Coronary artery (tissue), 2 donors: ENCODE results near the gene TSPYL6.
A peak's percentile ranks its signal among the peaks of the same experiment; 100 is the strongest.

Source experiments
- DNase-seq: peaks from one replicate; pipeline ENCODE4 v3.0.0-alpha.2; 2017; ENCODE audit warnings: low spot score
- H3K27ac ChIP-seq, 2 donors: fragments of 200-600 bp; sonication (generic); one replicate each; pipeline ENCODE4 v1.5.1; 2016 to 2019
- H3K4me3 ChIP-seq: fragments of 200-600 bp; sonication (generic); 2 replicates; pipeline ENCODE4 v1.5.1; 2016; ENCODE audit warnings: mild to moderate bottlenecking, moderate library complexity
- TF ChIP-seq, protein P1 (sequence below): fragments of 200-600 bp; sonication (generic); IDR thresholded peaks from one replicate; pipeline ENCODE4 v1.5.1; 2019; ENCODE audit warnings: antibody characterized with exemption

TSPYL6 gene

DNA sequence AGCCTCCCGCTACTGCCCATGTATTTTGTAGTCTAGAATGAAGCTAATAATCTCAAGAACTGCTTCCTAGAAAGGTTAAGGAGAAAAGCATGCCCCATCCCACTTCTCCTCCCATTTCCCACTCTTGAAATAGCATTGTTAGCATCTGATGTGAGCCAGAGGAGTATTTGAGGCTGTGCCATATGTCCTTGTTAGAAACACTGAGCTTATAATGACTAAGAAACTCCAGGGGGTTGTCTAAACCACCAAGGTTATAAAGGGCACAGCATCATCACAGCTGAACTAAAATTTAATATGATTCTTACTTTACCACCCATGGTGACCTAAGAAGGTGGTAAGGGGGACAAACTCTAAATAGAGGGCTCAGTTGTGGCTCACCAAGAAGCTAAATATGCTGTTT is 16.6 kb downstream of the TSPYL6 start:
- no peak overlapping the region for H3K4me3 ChIP-seq
- peak overlapping the region; percentile 67 to 76 for H3K27ac ChIP-seq
- TF ChIP-seq, protein P1, sequence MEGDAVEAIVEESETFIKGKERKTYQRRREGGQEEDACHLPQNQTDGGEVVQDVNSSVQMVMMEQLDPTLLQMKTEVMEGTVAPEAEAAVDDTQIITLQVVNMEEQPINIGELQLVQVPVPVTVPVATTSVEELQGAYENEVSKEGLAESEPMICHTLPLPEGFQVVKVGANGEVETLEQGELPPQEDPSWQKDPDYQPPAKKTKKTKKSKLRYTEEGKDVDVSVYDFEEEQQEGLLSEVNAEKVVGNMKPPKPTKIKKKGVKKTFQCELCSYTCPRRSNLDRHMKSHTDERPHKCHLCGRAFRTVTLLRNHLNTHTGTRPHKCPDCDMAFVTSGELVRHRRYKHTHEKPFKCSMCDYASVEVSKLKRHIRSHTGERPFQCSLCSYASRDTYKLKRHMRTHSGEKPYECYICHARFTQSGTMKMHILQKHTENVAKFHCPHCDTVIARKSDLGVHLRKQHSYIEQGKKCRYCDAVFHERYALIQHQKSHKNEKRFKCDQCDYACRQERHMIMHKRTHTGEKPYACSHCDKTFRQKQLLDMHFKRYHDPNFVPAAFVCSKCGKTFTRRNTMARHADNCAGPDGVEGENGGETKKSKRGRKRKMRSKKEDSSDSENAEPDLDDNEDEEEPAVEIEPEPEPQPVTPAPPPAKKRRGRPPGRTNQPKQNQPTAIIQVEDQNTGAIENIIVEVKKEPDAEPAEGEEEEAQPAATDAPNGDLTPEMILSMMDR: no peak
- no peak for DNase-seq

DNA sequence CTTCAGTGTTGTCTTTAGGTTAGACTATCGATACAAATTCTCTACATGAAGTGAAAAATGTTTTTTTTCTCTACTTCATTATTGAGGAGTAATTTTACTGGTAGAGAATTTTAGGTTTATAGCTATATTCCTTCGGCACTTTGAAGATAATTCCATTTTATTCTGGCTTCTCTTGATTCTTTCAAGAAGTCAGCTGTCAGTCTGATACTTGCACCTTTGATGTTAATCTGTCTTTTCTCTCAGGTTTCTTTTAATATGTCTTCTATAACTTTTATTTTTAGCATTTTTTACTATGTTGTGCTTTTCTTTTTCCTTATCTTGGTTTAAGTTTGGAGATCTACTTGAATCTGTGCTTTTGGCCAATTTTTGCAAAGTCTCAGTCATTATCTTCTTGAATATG is 18.6 kb downstream of the TSPYL6 start:
- TF ChIP-seq, protein P1: no peak
- H3K27ac ChIP-seq: no peak overlapping the region
- DNase-seq: no peak
- H3K4me3 ChIP-seq: no peak overlapping the region

DNA sequence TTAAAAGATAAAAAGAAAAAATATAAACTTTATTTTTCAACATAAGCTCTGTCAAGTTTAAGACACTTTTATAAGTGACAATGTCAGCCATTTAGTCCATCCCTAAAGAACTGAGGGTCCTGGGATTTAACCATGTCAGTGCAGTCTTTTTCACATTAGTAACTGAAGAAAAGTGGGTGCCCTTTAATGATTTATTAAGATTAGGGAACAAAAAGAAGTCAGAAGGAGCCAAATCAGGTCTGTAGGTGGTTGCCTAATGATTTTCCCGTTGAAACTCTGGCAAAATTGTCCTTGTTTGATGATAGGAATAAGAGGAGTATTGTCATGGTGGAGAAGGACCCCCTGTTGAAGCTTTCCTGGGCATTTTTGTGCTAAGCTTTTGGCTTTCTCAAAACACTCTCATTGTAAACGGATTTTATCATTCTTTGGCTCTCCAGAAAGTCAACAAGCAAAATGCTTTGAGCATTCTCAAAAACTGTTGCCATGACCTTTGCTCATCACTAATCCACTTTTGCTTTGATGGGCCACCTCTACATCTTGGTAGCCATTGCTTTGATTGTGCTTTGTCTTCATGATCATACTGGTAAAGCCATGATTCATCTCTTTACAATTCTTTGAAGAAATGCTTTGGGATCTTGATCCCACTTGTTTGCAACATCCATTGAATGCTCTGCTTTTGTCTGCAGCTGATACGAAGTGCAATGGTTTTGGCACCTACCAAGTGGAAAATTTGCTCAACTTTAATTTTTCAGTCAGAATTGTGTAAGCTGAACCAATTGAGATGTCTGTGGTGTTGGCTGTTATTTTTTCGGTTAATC is 22.0 kb downstream of the TSPYL6 start:
- TF ChIP-seq, protein P1: no peak
- no peak for DNase-seq
- Histone ChIP-seq H3K27ac (peak overlapping the region in 1 of 2 donors; percentile 40), H3K4me3 (no peak overlapping the region)

DNA sequence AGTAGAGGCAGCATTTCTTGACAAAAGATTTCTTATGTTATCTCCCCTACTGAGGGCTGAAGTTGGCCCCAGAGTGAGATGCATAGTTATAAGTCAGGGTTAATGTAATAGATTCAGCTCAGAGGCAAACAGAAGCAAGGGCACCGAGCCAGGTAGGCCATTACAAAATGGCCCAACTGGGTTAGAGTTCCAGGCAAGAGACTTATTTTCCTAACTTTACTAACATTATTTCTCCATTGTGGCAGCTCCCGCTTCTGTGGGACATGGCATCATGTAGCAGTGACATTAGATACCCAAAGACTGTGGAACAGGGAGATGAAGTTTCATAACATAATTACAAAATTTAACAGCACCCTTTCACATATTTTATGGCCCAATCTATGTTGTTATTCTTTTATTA is 27.1 kb downstream of the TSPYL6 start:
- TF ChIP-seq, protein P1: no peak
- Histone ChIP-seq H3K4me3 (no peak overlapping the region), H3K27ac (peak overlapping the region in 1 of 2 donors; percentile 62)
- DNase-seq: no peak

DNA sequence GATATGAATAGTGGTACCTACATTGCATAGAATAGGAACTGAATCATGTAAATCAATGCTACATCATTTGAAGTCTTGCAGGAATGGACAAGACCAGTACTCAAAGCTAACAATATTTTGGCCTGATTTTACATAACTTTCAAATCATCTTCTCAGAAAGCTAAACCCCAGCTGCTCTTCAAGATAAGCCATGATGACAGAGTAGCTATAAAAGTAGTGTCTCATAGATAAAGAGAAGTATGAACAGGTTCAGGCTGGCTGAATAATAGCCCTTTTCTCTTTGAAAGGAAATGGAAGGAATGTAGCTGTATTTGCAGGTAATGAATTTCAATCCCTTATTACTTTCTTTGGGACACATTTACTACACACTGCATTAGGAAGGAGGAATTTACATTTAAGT is 28.2 kb downstream of the TSPYL6 start:
- no peak for DNase-seq
- TF ChIP-seq, protein P1: no peak
- Histone ChIP-seq H3K4me3 (no peak overlapping the region), H3K27ac (no peak overlapping the region)

DNA sequence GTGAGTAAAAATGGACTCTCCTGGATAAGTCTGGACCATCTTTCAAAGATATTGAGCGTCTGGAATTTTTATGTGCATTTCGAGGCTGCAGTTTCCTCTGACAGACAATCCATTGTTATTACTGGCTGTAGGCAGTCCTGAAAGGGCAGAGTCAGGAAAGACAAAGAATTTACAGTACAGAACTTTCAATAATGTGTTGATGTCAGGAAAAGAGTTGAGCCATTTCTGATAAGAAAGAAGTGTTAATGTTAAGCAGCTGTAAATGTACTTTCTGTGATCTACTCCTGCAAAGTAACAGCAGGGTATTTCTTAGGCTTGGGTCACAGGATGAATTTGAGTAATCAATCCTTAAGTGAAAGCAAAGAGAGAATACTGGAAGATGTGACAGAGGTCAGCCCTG is 29.8 kb downstream of the TSPYL6 start:
- no peak for DNase-seq
- Histone ChIP-seq H3K27ac (no peak overlapping the region), H3K4me3 (no peak overlapping the region)
- TF ChIP-seq, protein P1: no peak

DNA sequence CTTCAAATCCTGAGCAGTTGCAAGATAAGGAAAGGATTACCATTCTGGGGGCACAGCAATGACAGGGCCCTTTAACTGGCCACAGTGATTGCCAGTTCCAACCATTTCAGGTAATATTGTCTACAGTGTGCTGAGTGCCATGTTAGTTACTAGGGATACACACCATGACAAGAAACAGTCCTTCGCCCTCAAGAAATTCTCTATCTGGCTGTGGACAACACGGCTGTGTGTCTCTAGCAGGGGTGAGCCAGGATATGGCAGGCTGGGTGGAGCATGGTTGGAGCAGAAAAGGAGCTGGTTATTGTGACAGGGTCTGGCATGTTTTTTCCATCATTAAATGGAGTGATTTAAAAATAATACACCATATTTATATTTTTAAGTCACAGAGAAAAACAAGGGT is 31.0 kb downstream of the TSPYL6 start:
- no peak overlapping the region for H3K27ac ChIP-seq
- DNase-seq: no peak
- TF ChIP-seq, protein P1: no peak
- no peak overlapping the region for H3K4me3 ChIP-seq
